Lower leg skin (tissue), 3 donors: ENCODE data around the gene PIK3R1.

Experiments used
- POLR2A ChIP-seq, 2 donors: fragments of 450-650 bp; IDR thresholded peaks; one replicate each; pipeline ENCODE4 v1.6.1; 2016 to 2017; ENCODE audit warnings: antibody characterized with exemption in 2 of 2, mild to moderate bottlenecking in 1 of 2, moderate library complexity in 1 of 2
- TF ChIP-seq, protein P1 (sequence below), 3 donors: fragments of 450-650 bp; IDR thresholded peaks; one replicate each; pipeline ENCODE4 v1.5.1; 2016; ENCODE audit warnings: antibody characterized with exemption in 3 of 3, mild to moderate bottlenecking in 3 of 3, moderate library complexity in 2 of 3

- TF ChIP-seq, protein P1, sequence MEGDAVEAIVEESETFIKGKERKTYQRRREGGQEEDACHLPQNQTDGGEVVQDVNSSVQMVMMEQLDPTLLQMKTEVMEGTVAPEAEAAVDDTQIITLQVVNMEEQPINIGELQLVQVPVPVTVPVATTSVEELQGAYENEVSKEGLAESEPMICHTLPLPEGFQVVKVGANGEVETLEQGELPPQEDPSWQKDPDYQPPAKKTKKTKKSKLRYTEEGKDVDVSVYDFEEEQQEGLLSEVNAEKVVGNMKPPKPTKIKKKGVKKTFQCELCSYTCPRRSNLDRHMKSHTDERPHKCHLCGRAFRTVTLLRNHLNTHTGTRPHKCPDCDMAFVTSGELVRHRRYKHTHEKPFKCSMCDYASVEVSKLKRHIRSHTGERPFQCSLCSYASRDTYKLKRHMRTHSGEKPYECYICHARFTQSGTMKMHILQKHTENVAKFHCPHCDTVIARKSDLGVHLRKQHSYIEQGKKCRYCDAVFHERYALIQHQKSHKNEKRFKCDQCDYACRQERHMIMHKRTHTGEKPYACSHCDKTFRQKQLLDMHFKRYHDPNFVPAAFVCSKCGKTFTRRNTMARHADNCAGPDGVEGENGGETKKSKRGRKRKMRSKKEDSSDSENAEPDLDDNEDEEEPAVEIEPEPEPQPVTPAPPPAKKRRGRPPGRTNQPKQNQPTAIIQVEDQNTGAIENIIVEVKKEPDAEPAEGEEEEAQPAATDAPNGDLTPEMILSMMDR (IDR thresholded peaks at IDR 0.05), result no peak
- no peak for TF ChIP-seq POLR2A (IDR thresholded peaks at IDR 0.05)
These were observed 43.2 kb upstream of the PIK3R1 start for GRCh38 chr5:68172314-68172713.
